Lung (tissue), 12 donors: ENCODE data around the gene SLC25A21. TPM values are rescaled to one million over a fixed set of nuclear protein-coding genes. Genes with fewer than 3 reads are reported as not detected.

Source experiments
- ATAC-seq: fragments of 200-7000 bp; cut with Tn5 transposase; one replicate; pipeline ENCODE4 v1.9.1; 2020; ENCODE audit warnings: moderate number of reproducible peaks; ENCODE audit not compliant: insufficient read depth, low FRiP score
- DNase-seq, 3 donors: peaks; one replicate each; pipeline ENCODE4 v3.0.0-alpha.2; 2013 to 2017
- H3K27ac ChIP-seq, 2 donors: one replicate each; pipeline ENCODE4 v1.5.1; 2013; ENCODE audit warnings: mild to moderate bottlenecking in 2 of 2, moderate library complexity in 2 of 2, control low read depth in 1 of 2, inconsistent platforms in 1 of 2, low read depth in 1 of 2, low read length in 1 of 2
- H3K27me3 ChIP-seq, 3 donors: one replicate each; pipeline ENCODE4 v1.5.1; 2013; ENCODE audit warnings: low read length in 2 of 3; ENCODE audit not compliant: control insufficient read depth in 3 of 3, insufficient read depth in 3 of 3
- H3K36me3 ChIP-seq, 4 donors: one replicate each; pipeline ENCODE4 v1.5.1; 2013; ENCODE audit warnings: low read length in 4 of 4, mild to moderate bottlenecking in 1 of 4, moderate library complexity in 1 of 4; ENCODE audit not compliant: control insufficient read depth in 4 of 4, insufficient read depth in 4 of 4
- H3K4me1 ChIP-seq, 5 donors: one replicate each; pipeline ENCODE4 v1.5.1; 2013; ENCODE audit warnings: low read length in 5 of 5, mild to moderate bottlenecking in 2 of 5, moderate library complexity in 1 of 5; ENCODE audit not compliant: control insufficient read depth in 5 of 5, insufficient read depth in 5 of 5
- H3K4me3 ChIP-seq: one replicate; pipeline ENCODE4 v1.5.1; 2013; ENCODE audit warnings: mild to moderate bottlenecking, control low read depth, moderate library complexity
- H3K9ac ChIP-seq, 2 donors: one replicate each; pipeline ENCODE4 v1.5.1; 2013; ENCODE audit warnings: low read length in 2 of 2, control low read depth in 1 of 2; ENCODE audit not compliant: insufficient read depth in 1 of 2
- H3K9me3 ChIP-seq, 4 donors: one replicate each; pipeline ENCODE4 v1.5.1; 2013; ENCODE audit warnings: low read length in 3 of 4, mild to moderate bottlenecking in 1 of 4, moderate library complexity in 1 of 4; ENCODE audit not compliant: control insufficient read depth in 4 of 4, insufficient read depth in 3 of 4
- CTCF ChIP-seq: IDR thresholded peaks from 2 replicates; pipeline ENCODE4 v1.5.1; 2012; ENCODE audit warnings: mild to moderate bottlenecking; ENCODE audit errors: control extremely low read depth, extremely low read depth
- WGBS, 2 donors: extraction: QIAGEN DNeasy Blood & Tissue Kit; methylation state at CpG; one replicate each; pipeline ENCODE4 v1.1.7; 2013; 5-methylcytosine and 5-hydroxymethylcytosine counted together
- polyA plus RNA-seq, 2 donors: library from polyadenylated mRNA; stranded (reverse); fragments of 200-250 nt; gene quantifications; one replicate each; pipeline ENCODE4 v1.2.1, GENCODE V29; 2013
- total RNA-seq, 2 donors: library from RNA; depleted of rRNA in 1 of 2; stranded (reverse); fragments of >200 nt in 1 of 2; gene quantifications; one replicate each; pipeline ENCODE4 v1.2.1, GENCODE V29; 2014 to 2021
- donor health status: control.
- donor health status: control.
- donor health status: Bipolar disorder and iron deficiency.
- donor health status: healthy.
- donor health status: DM: yes; HTN: yes; CAD: no.

Gene SLC25A21
- total and polyA plus RNA-seq, 4 donors: 0.23 to 2.6 (median 0.42) TPM

- TF ChIP-seq CTCF: no peak
- Histone ChIP-seq H3K4me1 (no peaks in the 10 kb centered on the region), H3K27me3 (peaks cover 0 to 54% (median 48%) of the 10 kb centered on the region in 3 donors), H3K9me3 (no peaks in the 10 kb centered on the region), H3K4me3 (no peak overlapping the region), H3K9ac (no peak overlapping the region), H3K27ac (no peak overlapping the region), H3K36me3 (no peaks in the 10 kb centered on the region)
- DNase-seq: no peak
- no peak for ATAC-seq
Measured at GRCh38 chr14:36860831-36861230, 311.6 kb downstream of the SLC25A21 start.

- Histone ChIP-seq H3K27ac (no peak overlapping the region), H3K36me3 (no peaks in the 10 kb centered on the region), H3K4me1 (peaks cover 0 to 3% (median 0%) of the 10 kb centered on the region in 5 donors), H3K4me3 (no peak overlapping the region), H3K9me3 (no peaks in the 10 kb centered on the region), H3K9ac (no peak overlapping the region), H3K27me3 (peaks cover 0 to 61% (median 52%) of the 10 kb centered on the region in 3 donors)
- DNase-seq: no peak
- WGBS, 2 donors: 81 to 89% methylated on average over 3 of the region's 3 CpGs
- ATAC-seq: no peak
- TF ChIP-seq CTCF: no peak
Measured at GRCh38 chr14:36859119-36859518, 313.3 kb downstream of the SLC25A21 start.

- DNase-seq (no peak), ATAC-seq (no peak)
- H3K27ac ChIP-seq: no peak overlapping the region
- no peaks in the 10 kb centered on the region for H3K36me3 ChIP-seq
- H3K9me3 ChIP-seq: no peaks in the 10 kb centered on the region
- H3K27me3 ChIP-seq: peaks cover 0 to 58% (median 52%) of the 10 kb centered on the region in 3 donors
- peaks cover 0 to 14% (median 1%) of the 10 kb centered on the region in 5 donors for H3K4me1 ChIP-seq
- TF ChIP-seq CTCF: no peak
- WGBS, 2 donors: 71 to 72% methylated on average over 5 of the region's 5 CpGs
- no peak overlapping the region for H3K4me3 ChIP-seq
- H3K9ac ChIP-seq: no peak overlapping the region
Measured at GRCh38 chr14:36857842-36858445, 314.5 kb downstream of the SLC25A21 start.

GRCh38 chr14:36857136-36857535, 315.3 kb downstream of the SLC25A21 start:
- no peak overlapping the region for H3K4me3 ChIP-seq
- ATAC-seq: no peak
- 81 to 84% methylated on average over 7 of the region's 7 CpGs for WGBS, 2 donors

More at GRCh38 chr14:36857136-36857535, 315.3 kb downstream of the SLC25A21 start:
- Histone ChIP-seq H3K9ac (no peak overlapping the region), H3K9me3 (no peaks in the 10 kb centered on the region), H3K36me3 (no peaks in the 10 kb centered on the region), H3K4me1 (peaks cover 0 to 18% (median 1%) of the 10 kb centered on the region in 5 donors), H3K27ac (no peak overlapping the region), H3K27me3 (peaks cover 0 to 60% (median 52%) of the 10 kb centered on the region in 3 donors)
- no peak for DNase-seq
- no peak for TF ChIP-seq CTCF
